K562 (cell line): Measurements from ENCODE around the gene UBXN4.

ENCODE experiments used
- ELF4 ChIP-seq: fragments of 450-650 bp; formaldehyde crosslinking; IDR thresholded peaks from 2 replicates; pipeline ENCODE4 v1.4.0; 2022; ENCODE audit warnings: missing genetic modification characterization
- GABPA ChIP-seq: fragments of 200-800 bp; sonication (Bioruptor generic); conservative IDR thresholded peaks from 2 replicates; pipeline ENCODE4 v1.6.1; 2016; ENCODE audit warnings: low read depth, missing genetic modification characterization, missing compliant biosample characterization
- HNRNPUL1 ChIP-seq: fragments of 200-400 bp; formaldehyde crosslinking; IDR thresholded peaks from 2 replicates; pipeline ENCODE4 v1.6.1; 2017; ENCODE audit warnings: low read length
- KAT2B ChIP-seq: IDR thresholded peaks from one replicate; pipeline ENCODE4 v1.6.1; 2012; ENCODE audit warnings: low read depth, mild to moderate bottlenecking, control low read depth, inconsistent platforms, low read length, moderate library complexity
- MXI1 ChIP-seq: IDR thresholded peaks from 2 replicates; pipeline ENCODE4 v1.6.1; 2011; ENCODE audit warnings: low read depth, mild to moderate bottlenecking, improper control_type of control experiment, low read length
- NFYB ChIP-seq: IDR thresholded peaks from 2 replicates; pipeline ENCODE4 v1.6.1; 2011; ENCODE audit warnings: mild to moderate bottlenecking, moderate library complexity; ENCODE audit not compliant: insufficient read length; ENCODE audit errors: extremely low read depth
- RFX5 ChIP-seq: IDR thresholded peaks from 2 replicates; pipeline ENCODE4 v1.6.1; 2011; ENCODE audit warnings: low read depth, mild to moderate bottlenecking, improper control_type of control experiment, low read length
- TAF7 ChIP-seq: fragments of 450-650 bp; IDR thresholded peaks from 2 replicates; pipeline ENCODE4 v1.6.1; 2016; ENCODE audit warnings: missing genetic modification characterization, missing compliant biosample characterization
- TARDBP ChIP-seq: fragments of 450-650 bp; IDR thresholded peaks from 2 replicates; pipeline ENCODE4 v1.6.1; 2016
- USF1 ChIP-seq: sonication (generic); formaldehyde crosslinking; IDR thresholded peaks from 2 replicates; pipeline ENCODE4 v1.9.0; 2022; ENCODE audit warnings: mild to moderate bottlenecking, missing genetic modification reagents
- ZNF699 ChIP-seq: fragments of 250-450 bp; sonication (Bioruptor Pico); IDR thresholded peaks from 2 replicates; pipeline ENCODE4 v1.8.0; 2021; ENCODE audit warnings: mild to moderate bottlenecking, moderate library complexity; ENCODE audit not compliant: insufficient replicate concordance
- TF ChIP-seq, protein P1 (sequence below), 3 experiments: IDR thresholded peaks in 2 of 3; conservative IDR thresholded peaks in 1 of 3; 2 replicates each; pipeline ENCODE4 v1.5.1; 2011 to 2012; ENCODE audit warnings: low read length in 3 of 3, mild to moderate bottlenecking in 3 of 3, control low read depth in 2 of 3, improper control_type of control experiment in 1 of 3, inconsistent platforms in 1 of 3, low read depth in 1 of 3, mixed read lengths in 1 of 3, moderate library complexity in 1 of 3; ENCODE audit not compliant: insufficient read depth in 2 of 3

- no peak for TF ChIP-seq ELF4 (CRISPR knock-in tag)
- TF ChIP-seq TAF7 = no peak
- TF ChIP-seq HNRNPUL1 = no peak
- TF ChIP-seq KAT2B = no peak
- TF ChIP-seq, protein P1, sequence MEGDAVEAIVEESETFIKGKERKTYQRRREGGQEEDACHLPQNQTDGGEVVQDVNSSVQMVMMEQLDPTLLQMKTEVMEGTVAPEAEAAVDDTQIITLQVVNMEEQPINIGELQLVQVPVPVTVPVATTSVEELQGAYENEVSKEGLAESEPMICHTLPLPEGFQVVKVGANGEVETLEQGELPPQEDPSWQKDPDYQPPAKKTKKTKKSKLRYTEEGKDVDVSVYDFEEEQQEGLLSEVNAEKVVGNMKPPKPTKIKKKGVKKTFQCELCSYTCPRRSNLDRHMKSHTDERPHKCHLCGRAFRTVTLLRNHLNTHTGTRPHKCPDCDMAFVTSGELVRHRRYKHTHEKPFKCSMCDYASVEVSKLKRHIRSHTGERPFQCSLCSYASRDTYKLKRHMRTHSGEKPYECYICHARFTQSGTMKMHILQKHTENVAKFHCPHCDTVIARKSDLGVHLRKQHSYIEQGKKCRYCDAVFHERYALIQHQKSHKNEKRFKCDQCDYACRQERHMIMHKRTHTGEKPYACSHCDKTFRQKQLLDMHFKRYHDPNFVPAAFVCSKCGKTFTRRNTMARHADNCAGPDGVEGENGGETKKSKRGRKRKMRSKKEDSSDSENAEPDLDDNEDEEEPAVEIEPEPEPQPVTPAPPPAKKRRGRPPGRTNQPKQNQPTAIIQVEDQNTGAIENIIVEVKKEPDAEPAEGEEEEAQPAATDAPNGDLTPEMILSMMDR (IDR thresholded peaks at IDR 0.05 in 2 of 3, conservative IDR thresholded peaks at IDR 0.05 in 1 of 3; ENCODE audit: insufficient read depth in 2 of 3, low read depth in 1 of 3, low read length in 3 of 3) = no peak
- TF ChIP-seq RFX5 = no peak
- TF ChIP-seq NFYB = no peak
- TF ChIP-seq ZNF699 (CRISPR knock-in tag) = no peak
- no peak for TF ChIP-seq USF1 (CRISPR knock-in tag)
- TF ChIP-seq GABPA (tag) = no peak
- no peak for TF ChIP-seq TARDBP
- no peak for TF ChIP-seq MXI1
Observed at GRCh38 chr2:135817466-135817865, 75.8 kb downstream of the UBXN4 start.
